ENCODE measurements around the gene FAM110A. TPM values are rescaled to one million over a fixed set of nuclear protein-coding genes. Genes with fewer than 3 reads are reported as not detected.
"Not testable (repeated sequence)": the region's sequence is repeated elsewhere in the genome, so short reads cannot be mapped to it uniquely, and the experiment has no call there.

The FAM110A gene
- total and polyA plus RNA-seq, 4 donors = 2.9 to 7.0 (median 3.3) TPM

DNA sequence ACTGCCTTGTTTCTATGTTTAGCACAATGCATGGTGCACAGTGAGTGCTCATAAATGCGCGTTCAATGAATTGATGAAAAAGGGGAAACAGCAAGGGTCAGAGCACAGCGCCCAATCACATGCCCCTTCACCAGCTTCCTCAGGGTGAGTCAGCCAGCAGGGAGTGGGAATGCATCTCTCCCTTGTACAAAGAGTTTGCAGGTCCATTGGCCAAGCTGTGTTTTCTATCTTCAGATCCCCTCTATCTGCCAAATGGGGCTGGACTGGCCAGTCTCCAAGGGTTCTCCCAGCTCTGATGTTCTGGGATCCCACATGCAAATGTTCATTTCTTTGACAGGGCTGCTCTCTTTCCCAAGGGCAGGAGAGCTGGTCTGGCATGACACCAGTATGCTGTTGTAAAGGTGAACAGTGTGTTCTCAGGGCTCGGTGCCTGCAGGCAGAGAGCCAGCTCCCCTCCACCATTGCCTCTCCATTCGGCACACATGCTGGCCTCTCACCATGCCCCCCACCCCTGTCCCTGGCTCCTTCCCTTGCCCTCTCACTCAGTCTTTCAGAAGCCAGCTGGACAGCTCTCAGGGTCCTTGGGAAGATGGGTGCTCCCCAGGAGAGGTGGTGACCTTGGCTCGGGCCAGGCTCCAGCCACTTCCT, 57.7 kb downstream of the FAM110A start:
- ATAC-seq (ENCODE audit: low FRiP score) (peak; percentile 58), DNase-seq (peak; percentile 62 to 67)
- H3K27ac ChIP-seq (ENCODE audit: low read depth in 1 of 2, low read length in 2 of 2) = no peak overlapping the region
- H3K9me3 ChIP-seq (ENCODE audit: control insufficient read depth, low read length) = no peaks in the 10 kb centered on the region
- intact Hi-C loops (cut with DNase I) = no loop called here
- WGBS, 2 donors = 59 to 71% methylated on average over 6 of the region's 6 CpGs
- H3K27me3 ChIP-seq (ENCODE audit: control insufficient read depth in 1 of 2, insufficient read depth in 2 of 2, low read length in 1 of 2) = no peaks in the 10 kb centered on the region
- H3K4me1 ChIP-seq (ENCODE audit: control insufficient read depth in 1 of 2, insufficient read depth in 2 of 2, low read length in 2 of 2) = no peaks in the 10 kb centered on the region
- no peaks in the 10 kb centered on the region for H3K36me3 ChIP-seq (ENCODE audit: control insufficient read depth in 1 of 2, insufficient read depth in 2 of 2, low read length in 1 of 2)
- no peak overlapping the region for H3K4me3 ChIP-seq (ENCODE audit: low read length in 2 of 2)

DNA sequence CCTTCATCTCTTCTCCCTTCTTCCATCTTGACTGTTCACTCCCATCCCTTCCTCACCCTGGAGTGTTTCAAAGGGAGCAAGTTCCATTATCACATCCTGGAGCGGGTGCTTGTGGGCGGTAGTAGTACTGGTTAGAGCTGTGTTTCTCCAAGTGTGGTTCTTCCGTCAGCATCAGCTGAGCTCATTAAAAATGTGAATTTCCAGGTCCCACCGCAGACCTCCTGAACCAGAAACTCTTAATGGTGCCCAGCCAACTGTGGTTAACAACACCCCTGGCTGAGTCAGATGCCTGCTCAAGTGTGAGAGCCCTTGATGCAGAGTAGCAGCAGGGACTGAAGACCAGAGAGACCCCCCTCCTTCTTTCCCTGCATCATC, 58.2 kb downstream of the FAM110A start:
- intact Hi-C loops (cut with DNase I) = no loop called here
- DNase-seq (no peak), ATAC-seq (ENCODE audit: low FRiP score) (peak; percentile 50)
- H3K9me3 ChIP-seq (ENCODE audit: control insufficient read depth, low read length) = no peaks in the 10 kb centered on the region
- H3K27ac ChIP-seq (ENCODE audit: low read depth in 1 of 2, low read length in 2 of 2) = no peak overlapping the region
- no peak overlapping the region for H3K4me3 ChIP-seq (ENCODE audit: low read length in 2 of 2)
- no peaks in the 10 kb centered on the region for H3K27me3 ChIP-seq (ENCODE audit: control insufficient read depth in 1 of 2, insufficient read depth in 2 of 2, low read length in 1 of 2)
- no peaks in the 10 kb centered on the region for H3K4me1 ChIP-seq (ENCODE audit: control insufficient read depth in 1 of 2, insufficient read depth in 2 of 2, low read length in 2 of 2)
- H3K36me3 ChIP-seq (ENCODE audit: control insufficient read depth in 1 of 2, insufficient read depth in 2 of 2, low read length in 1 of 2) = no peaks in the 10 kb centered on the region
- WGBS, 2 donors = 63 to 76% methylated on average over 4 of the region's 4 CpGs

DNA sequence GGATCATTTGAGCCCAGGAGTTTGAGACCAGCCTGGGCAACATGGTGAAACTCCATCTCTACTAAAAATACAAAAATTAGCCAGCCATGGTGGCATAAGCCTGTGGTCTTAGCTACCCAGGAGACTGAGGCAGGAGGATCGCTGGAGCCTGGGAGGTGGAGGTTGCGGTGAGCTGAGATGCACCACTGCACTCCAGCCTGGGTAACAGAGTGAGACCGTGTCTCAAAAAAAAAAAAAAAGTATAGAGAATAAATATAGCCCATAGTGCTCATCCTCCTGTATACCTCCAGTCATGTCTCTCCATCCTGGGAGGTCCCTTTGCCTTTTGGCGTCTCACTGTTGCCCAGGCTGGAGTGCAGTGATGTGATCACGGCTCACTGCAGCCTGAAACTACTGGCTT, 58.9 kb downstream of the FAM110A start:
- intact Hi-C loops (cut with DNase I); ATAC-seq (ENCODE audit: low FRiP score); H3K9me3 ChIP-seq (ENCODE audit: control insufficient read depth, low read length); H3K36me3 ChIP-seq (ENCODE audit: control insufficient read depth in 1 of 2, insufficient read depth in 2 of 2, low read length in 1 of 2); H3K27me3 ChIP-seq (ENCODE audit: control insufficient read depth in 1 of 2, insufficient read depth in 2 of 2, low read length in 1 of 2); DNase-seq; H3K4me1 ChIP-seq (ENCODE audit: control insufficient read depth in 1 of 2, insufficient read depth in 2 of 2, low read length in 2 of 2); H3K4me3 ChIP-seq (ENCODE audit: low read length in 2 of 2); H3K27ac ChIP-seq (ENCODE audit: low read depth in 1 of 2, low read length in 2 of 2): not testable (repeated sequence)
- 63 to 70% methylated on average over 4 to 5 of the region's 5 CpGs for WGBS, 2 donors

Other genes with a start within 250 kb of the FAM110A start
- gene TCF15, start 223.4 kb upstream of the FAM110A start, total RNA-seq = 1 to 10 TPM in 1 of 2 donors, under 1 TPM in 1; 0.58 to 1.0 TPM
- not detected for gene TCF15, start 223.4 kb upstream of the FAM110A start, polyA plus RNA-seq
- gene SRXN1, start 180.5 kb upstream of the FAM110A start, total RNA-seq = 10 to 100 TPM; 17.7 to 18.5 TPM
- 10 to 100 TPM; 12.5 to 20.2 TPM for gene SRXN1, start 180.5 kb upstream of the FAM110A start, polyA plus RNA-seq
- gene SCRT2, start 157.9 kb upstream of the FAM110A start, total RNA-seq = not detected
- not detected for gene SCRT2, start 157.9 kb upstream of the FAM110A start, polyA plus RNA-seq
- under 1 TPM; 0.69 to 0.78 TPM for gene SLC52A3, start 65.2 kb upstream of the FAM110A start, total RNA-seq
- gene SLC52A3, start 65.2 kb upstream of the FAM110A start, polyA plus RNA-seq = under 1 TPM in 1 of 2 donors, not detected in 1; 0.25 TPM
- under 1 TPM; 0.19 to 0.33 TPM for gene ANGPT4, start 82.6 kb downstream of the FAM110A start, total RNA-seq
- gene ANGPT4, start 82.6 kb downstream of the FAM110A start, polyA plus RNA-seq = under 1 TPM in 1 of 2 donors, not detected in 1; 0.72 TPM
- 1 to 10 TPM in 1 of 2 donors, under 1 TPM in 1; 0.93 to 1.0 TPM for gene RSPO4, start 168.6 kb downstream of the FAM110A start, total RNA-seq
- gene RSPO4, start 168.6 kb downstream of the FAM110A start, polyA plus RNA-seq = not detected